NCI-H2107 (cell line): ENCODE results near the gene HTD2.
"Not testable (repeated sequence)": the region's sequence is repeated elsewhere in the genome, so short reads cannot be mapped to it uniquely, and the experiment has no call there.

ENCODE experiments used
- DNase-seq: peaks from one replicate; lab custom pipeline; 2025; lab: John Stamatoyannopoulos, UW

Gene HTD2

GRCh38 chr3:58305882-58306711 lies at the start of gene HTD2, which contains the start of gene RPP14:
Gene HTD2, plus strand, starts transcription at chr3:58306520. Its CDS starts 11,094 bp downstream, at chr3:58317614.
Gene RPP14, plus strand, starts transcription at chr3:58306245. Its CDS starts 4,085 bp downstream, at chr3:58310330.
- peak; percentile 74 for DNase-seq

GRCh38 chr3:58258392-58259055 lies 47.8 kb upstream of the HTD2 start:
- no peak for DNase-seq

- DNase-seq = no peak
Observed at GRCh38 chr3:58260261-58260731, 46.0 kb upstream of the HTD2 start.

GRCh38 chr3:58260733-58261132 lies 45.6 kb upstream of the HTD2 start:
- no peak for DNase-seq

- DNase-seq = no peak
Observed at GRCh38 chr3:58261954-58262666, 44.2 kb upstream of the HTD2 start.

GRCh38 chr3:58266577-58266976 lies 39.7 kb upstream of the HTD2 start:
- DNase-seq = no peak

- DNase-seq = not testable (repeated sequence)
Observed at GRCh38 chr3:58267543-58267942, 38.8 kb upstream of the HTD2 start.

GRCh38 chr3:58269356-58269755 lies 37.0 kb upstream of the HTD2 start:
- no peak for DNase-seq

GRCh38 chr3:58270485-58270884 lies 35.8 kb upstream of the HTD2 start:
- no peak for DNase-seq

GRCh38 chr3:58271901-58272501 lies 34.3 kb upstream of the HTD2 start:
- no peak for DNase-seq

GRCh38 chr3:58272891-58273290 lies 33.4 kb upstream of the HTD2 start:
- DNase-seq = no peak

GRCh38 chr3:58273362-58273761 lies 33.0 kb upstream of the HTD2 start:
- not testable (repeated sequence) for DNase-seq

GRCh38 chr3:58274027-58274614 lies 32.2 kb upstream of the HTD2 start:
- no peak for DNase-seq

- DNase-seq = no peak
Observed at GRCh38 chr3:58281069-58281468, 25.3 kb upstream of the HTD2 start.

GRCh38 chr3:58285334-58285733 lies 21.0 kb upstream of the HTD2 start:
- DNase-seq = no peak

- DNase-seq = no peak
Observed at GRCh38 chr3:58287354-58287753, 19.0 kb upstream of the HTD2 start.

GRCh38 chr3:58288011-58288728 lies 18.1 kb upstream of the HTD2 start:
- no peak for DNase-seq

GRCh38 chr3:58288964-58289613 lies 17.2 kb upstream of the HTD2 start:
- not testable (repeated sequence) for DNase-seq

- DNase-seq = not testable (repeated sequence)
Observed at GRCh38 chr3:58290446-58290845, 15.9 kb upstream of the HTD2 start.

- no peak for DNase-seq
Observed at GRCh38 chr3:58291671-58292338, 14.5 kb upstream of the HTD2 start.
